ENCODE data around the gene HRCT1. TPM values are rescaled to one million over a fixed set of nuclear protein-coding genes. Genes with fewer than 3 reads are reported as not detected.

The HRCT1 gene
- total RNA-seq, 1 experiment from 2014 or later: not detected

DNA sequence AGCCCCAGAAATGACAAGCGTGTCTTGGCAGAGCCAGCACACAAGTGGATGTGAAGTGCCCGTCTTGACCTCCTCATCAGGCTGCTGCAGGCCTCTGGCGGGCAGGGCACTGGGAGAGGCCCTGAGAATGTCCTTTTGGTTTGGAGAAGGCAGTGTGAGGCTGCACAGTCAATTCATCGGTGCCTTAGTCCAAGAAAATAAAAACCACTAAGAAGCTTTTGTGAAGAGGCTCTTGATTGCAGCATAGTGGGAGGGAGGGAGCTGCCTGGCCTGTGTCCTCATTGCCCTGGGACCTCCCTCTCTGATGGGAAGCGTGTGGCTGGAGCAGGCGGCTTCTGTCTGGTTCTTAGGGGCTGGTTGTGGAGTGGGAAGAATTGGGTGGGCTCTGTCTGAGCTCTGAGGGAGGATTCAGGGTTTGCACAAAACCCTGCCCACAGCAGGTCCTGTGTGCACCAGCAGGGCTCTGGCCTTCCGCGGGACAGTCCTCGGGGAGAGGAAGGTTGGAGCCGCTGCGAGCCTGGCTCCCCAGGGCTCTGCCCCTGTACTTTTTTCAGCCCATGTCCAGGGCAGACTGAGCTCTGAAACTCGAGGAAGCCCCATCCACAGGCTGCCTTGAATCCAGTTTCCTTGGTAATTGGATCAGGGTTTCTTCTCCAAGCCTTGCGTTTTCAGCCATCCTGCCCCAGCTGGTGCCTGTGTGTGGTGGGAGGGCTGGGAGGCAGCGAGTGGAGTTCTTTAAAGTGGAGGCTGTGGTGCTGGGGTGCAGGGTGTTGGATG, 1.1 kb downstream of the HRCT1 start:
- no peak for DNase-seq
- H4K20me1 ChIP-seq (ENCODE audit: control insufficient read depth, insufficient read depth, insufficient read length): no peaks in the 10 kb centered on the region
- no peak overlapping the region for H3K23ac ChIP-seq (ENCODE audit: insufficient read length, low read depth, low read length)
- H4K8ac ChIP-seq (replicated peaks; ENCODE audit: insufficient read length, low read depth, low read length): no peak overlapping the region
- no peak overlapping the region for H2BK12ac ChIP-seq (ENCODE audit: insufficient read length, low read depth, low read length)
- no peak overlapping the region for H3K4ac ChIP-seq (ENCODE audit: low read depth, low read length)
- peak overlapping the region; percentile 14 for H3K4me2 ChIP-seq (ENCODE audit: insufficient read depth, insufficient read length, low read length)
- H3K27ac ChIP-seq (ENCODE audit: insufficient read length, low read depth, low read length): peak overlapping the region; percentile 17
- no CpG with 5 or more reads among the region's 14 CpGs for WGBS (ENCODE audit: extremely low coverage, insufficient read length, low lambda C conversion rate)
- Mint-ChIP-seq H3K36me3 (ENCODE audit: insufficient read depth in 1 of 3, low read depth in 3 of 3) (no peaks in the 10 kb centered on the region), H3K27ac (peak overlapping the region; percentile 34 to 95 (median 91); a peak in 4 of 7 replicates), H3K27me3 (ENCODE audit: low read depth) (peaks cover 4% of the 10 kb centered on the region), H3K4me3 (no peak overlapping the region; a peak in 1 of 5 replicates), H3K4me1 (peaks cover 41 to 45% of the 10 kb centered on the region in 2 experiments), H3K9me3 (no peaks in the 10 kb centered on the region)
- H2BK20ac ChIP-seq (ENCODE audit: low read depth, low read length, poor library complexity, severe bottlenecking): no peak overlapping the region
- no peaks in the 10 kb centered on the region for H3K23me2 ChIP-seq (ENCODE audit: insufficient read length, low read depth, low read length, poor library complexity, severe bottlenecking)
- H2BK15ac ChIP-seq (ENCODE audit: low read depth, low read length): no peak overlapping the region
- no peak overlapping the region for H2BK5ac ChIP-seq (ENCODE audit: insufficient read length, low read length)
- TF ChIP-seq CTCF (conservative IDR thresholded peaks at IDR 0.05): no peak
- no peak overlapping the region for H2AK5ac ChIP-seq (ENCODE audit: insufficient read length, low read length)
- H4K5ac ChIP-seq (ENCODE audit: insufficient read length, low read depth, low read length): no peak overlapping the region
- H3K9ac ChIP-seq (ENCODE audit: extremely low read depth, insufficient read length, low read length): no peak overlapping the region
- H4K91ac ChIP-seq (ENCODE audit: insufficient read length, low read depth, low read length): peak overlapping the region; percentile 21
- no peak overlapping the region for H2AFZ ChIP-seq (ENCODE audit: low read length)
- H3K79me1 ChIP-seq (ENCODE audit: insufficient read depth, low read depth, low read length, poor library complexity, severe bottlenecking): no peaks in the 10 kb centered on the region
- H2BK120ac ChIP-seq (ENCODE audit: low read depth, low read length, poor library complexity, severe bottlenecking): no peak overlapping the region
- no peaks in the 10 kb centered on the region for H3K9me3 ChIP-seq (ENCODE audit: control insufficient read depth, low read depth, low read length)
- peak overlapping the region; percentile 68 for H3K14ac ChIP-seq (ENCODE audit: insufficient read depth, low read length)
- no peaks in the 10 kb centered on the region for H3K27me3 ChIP-seq (ENCODE audit: insufficient read depth, low read length)
- peaks cover 9% of the 10 kb centered on the region; the same call in 1 of the 2 replicates for H3K4me1 ChIP-seq (ENCODE audit: insufficient read depth, low read length)
- no peak overlapping the region for H3K56ac ChIP-seq (ENCODE audit: insufficient read length, low read depth, low read length)
- H3K18ac ChIP-seq (ENCODE audit: insufficient read length, low read depth, low read length): peak overlapping the region; percentile 45
- H3T11ph ChIP-seq (ENCODE audit: low read length): peak overlapping the region; percentile 10
- H3K79me2 ChIP-seq (ENCODE audit: insufficient read depth, low read length): no peaks in the 10 kb centered on the region

Data from H9 (cell line).